KMS-11 (cell line): Measurements from ENCODE around the gene SPTLC3.

ENCODE experiments used
- H2AFZ ChIP-seq: fragments of 200-600 bp; sonication (generic); 2 replicates; pipeline ENCODE4 v1.6.1; 2016; ENCODE audit warnings: antibody characterized with exemption, mixed run types, low read depth
- H3K27ac ChIP-seq: fragments of 200-600 bp; sonication (generic); 2 replicates; pipeline ENCODE4 v1.6.1; 2016; ENCODE audit warnings: mild to moderate bottlenecking, mixed run types
- H3K27me3 ChIP-seq: fragments of 200-600 bp; sonication (generic); 2 replicates; pipeline ENCODE4 v1.6.1; 2017; ENCODE audit warnings: mild to moderate bottlenecking, low read depth, mixed run types, moderate library complexity; ENCODE audit not compliant: insufficient read depth
- H3K36me3 ChIP-seq: fragments of 200-600 bp; sonication (generic); 2 replicates; pipeline ENCODE4 v1.6.1; 2017; ENCODE audit warnings: mild to moderate bottlenecking, mixed run types; ENCODE audit not compliant: insufficient read depth
- H3K4me1 ChIP-seq: fragments of 200-600 bp; sonication (generic); 2 replicates; pipeline ENCODE4 v1.6.1; 2016; ENCODE audit warnings: mild to moderate bottlenecking, low read depth, mixed run types; ENCODE audit not compliant: poor library complexity, severe bottlenecking
- H3K4me2 ChIP-seq: fragments of 200-600 bp; sonication (generic); 2 replicates; pipeline ENCODE4 v1.7.0; 2016; ENCODE audit warnings: mild to moderate bottlenecking, mixed run types
- H3K4me3 ChIP-seq: fragments of 200-600 bp; sonication (generic); IDR thresholded peaks from 2 replicates; pipeline ENCODE4 v1.6.1; 2017; ENCODE audit warnings: low read depth, low read length, mixed read lengths; ENCODE audit not compliant: insufficient read depth
- H3K79me2 ChIP-seq: fragments of 200-600 bp; sonication (generic); 2 replicates; pipeline ENCODE4 v1.6.1; 2016; ENCODE audit warnings: low read depth, mixed run types; ENCODE audit not compliant: insufficient read depth
- H3K9ac ChIP-seq: fragments of 200-600 bp; sonication (generic); 2 replicates; pipeline ENCODE4 v1.6.1; 2016; ENCODE audit warnings: mild to moderate bottlenecking, mixed run types
- H4K20me1 ChIP-seq: fragments of 200-600 bp; sonication (generic); 2 replicates; pipeline ENCODE4 v1.6.1; 2016; ENCODE audit warnings: mild to moderate bottlenecking, mixed run types; ENCODE audit not compliant: insufficient read depth
- CTCF ChIP-seq: fragments of 200-600 bp; sonication (generic); conservative IDR thresholded peaks from 2 replicates; pipeline ENCODE4 v1.6.1; 2017; ENCODE audit warnings: low read depth, mild to moderate bottlenecking, antibody characterized with exemption, low read length, moderate library complexity, mixed read lengths

SPTLC3 gene

GRCh38 chr20:13141546-13141945 lies 132.8 kb downstream of the SPTLC3 start:
- no peaks in the 10 kb centered on the region for H3K36me3 ChIP-seq
- no peak overlapping the region for H3K4me2 ChIP-seq
- H3K27me3 ChIP-seq, result no peaks in the 10 kb centered on the region
- H3K27ac ChIP-seq, result no peak overlapping the region
- H4K20me1 ChIP-seq, result no peaks in the 10 kb centered on the region
- H3K9ac ChIP-seq, result no peak overlapping the region
- H2AFZ ChIP-seq, result no peak overlapping the region
- no peak for TF ChIP-seq CTCF
- peaks cover 7% of the 10 kb centered on the region for H3K4me1 ChIP-seq
- H3K4me3 ChIP-seq, result no peak overlapping the region
- no peaks in the 10 kb centered on the region for H3K79me2 ChIP-seq

DNA sequence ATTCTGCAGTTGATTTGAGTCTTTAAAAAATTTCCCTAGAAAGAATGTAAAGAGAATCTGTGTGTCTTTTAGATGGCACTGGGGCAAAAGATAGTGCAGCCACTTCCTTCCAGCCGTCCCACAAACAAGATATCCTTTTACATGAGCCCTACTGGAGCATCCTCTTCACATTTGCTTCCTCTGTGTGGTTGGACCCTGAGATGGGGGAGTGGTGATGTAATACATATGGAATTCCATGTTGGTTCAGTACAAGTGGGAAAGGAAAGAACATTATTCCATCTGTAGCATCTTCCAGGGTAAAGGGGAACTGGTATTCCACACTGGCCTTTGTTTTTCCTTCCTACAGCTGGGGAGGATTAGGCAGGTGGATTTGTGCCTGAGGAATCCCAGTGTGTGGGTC lies 133.4 kb downstream of the SPTLC3 start:
- no peaks in the 10 kb centered on the region for H3K79me2 ChIP-seq
- no peak overlapping the region for H3K9ac ChIP-seq
- no peak overlapping the region for H2AFZ ChIP-seq
- no peak overlapping the region for H3K4me2 ChIP-seq
- peaks cover 7% of the 10 kb centered on the region for H3K4me1 ChIP-seq
- no peak overlapping the region for H3K27ac ChIP-seq
- TF ChIP-seq CTCF, result no peak
- H4K20me1 ChIP-seq, result no peaks in the 10 kb centered on the region
- no peaks in the 10 kb centered on the region for H3K27me3 ChIP-seq
- H3K4me3 ChIP-seq, result no peak overlapping the region
- H3K36me3 ChIP-seq, result no peaks in the 10 kb centered on the region

DNA sequence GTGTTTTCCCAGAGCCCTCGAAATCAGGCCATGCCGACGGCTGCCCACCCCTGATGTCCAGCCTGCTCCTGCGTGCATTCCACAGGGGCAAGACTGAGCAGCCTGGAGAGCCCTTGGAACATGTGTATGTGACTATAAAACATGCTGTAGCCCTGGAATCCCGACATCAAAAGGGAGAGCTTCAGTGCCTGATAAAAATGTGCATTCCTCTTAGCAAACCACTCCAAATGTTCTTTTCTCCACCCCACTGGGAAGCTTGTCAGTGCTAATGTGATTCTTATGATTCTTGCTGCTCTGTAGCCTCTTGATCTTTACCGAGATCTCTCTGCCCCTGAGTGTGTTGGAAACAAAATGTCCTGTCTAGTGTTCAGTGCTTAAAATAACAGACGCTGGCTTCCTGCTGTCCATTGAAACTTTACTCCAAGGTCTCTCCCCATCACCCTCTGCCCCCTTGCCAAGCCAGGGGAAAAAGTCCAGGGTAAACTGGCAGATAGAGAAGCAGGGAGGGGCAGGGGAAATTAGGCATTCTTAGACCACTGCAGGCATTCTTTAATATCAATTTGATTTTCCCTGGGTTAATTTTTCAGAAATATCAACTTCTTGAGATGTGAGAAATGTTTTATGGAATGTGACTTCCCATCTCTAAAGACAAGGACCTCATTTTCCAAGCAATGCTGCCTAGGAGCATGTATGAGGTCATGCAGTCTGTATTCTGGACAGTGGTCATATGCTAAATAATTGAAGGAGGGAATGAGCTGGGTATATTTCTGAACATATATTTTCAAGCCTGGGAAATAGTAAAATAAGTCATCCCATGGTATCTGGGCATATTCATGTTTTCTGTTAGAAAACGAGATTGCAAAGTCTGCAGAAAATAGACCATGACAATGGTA lies 138.5 kb downstream of the SPTLC3 start:
- TF ChIP-seq CTCF, result no peak
- H3K9ac ChIP-seq, result no peak overlapping the region
- H3K4me2 ChIP-seq, result no peak overlapping the region

GRCh38 chr20:13147971-13148370 lies 139.2 kb downstream of the SPTLC3 start:
- Histone ChIP-seq H3K9ac (no peak overlapping the region), H3K4me1 (no peaks in the 10 kb centered on the region), H2AFZ (no peak overlapping the region), H3K79me2 (no peaks in the 10 kb centered on the region), H3K27me3 (no peaks in the 10 kb centered on the region), H3K4me3 (no peak overlapping the region), H4K20me1 (no peaks in the 10 kb centered on the region), H3K27ac (no peak overlapping the region), H3K36me3 (no peaks in the 10 kb centered on the region), H3K4me2 (no peak overlapping the region)
- no peak for TF ChIP-seq CTCF

More for the DNA sequence above, 138.5 kb downstream of the SPTLC3 start:
- Histone ChIP-seq H4K20me1 (no peaks in the 10 kb centered on the region), H3K27ac (no peak overlapping the region), H3K79me2 (no peaks in the 10 kb centered on the region), H3K27me3 (no peaks in the 10 kb centered on the region), H2AFZ (no peak overlapping the region), H3K4me1 (no peaks in the 10 kb centered on the region), H3K36me3 (no peaks in the 10 kb centered on the region), H3K4me3 (no peak overlapping the region)
